Measurements from ENCODE around the gene OTX2.

The OTX2 gene

DNA sequence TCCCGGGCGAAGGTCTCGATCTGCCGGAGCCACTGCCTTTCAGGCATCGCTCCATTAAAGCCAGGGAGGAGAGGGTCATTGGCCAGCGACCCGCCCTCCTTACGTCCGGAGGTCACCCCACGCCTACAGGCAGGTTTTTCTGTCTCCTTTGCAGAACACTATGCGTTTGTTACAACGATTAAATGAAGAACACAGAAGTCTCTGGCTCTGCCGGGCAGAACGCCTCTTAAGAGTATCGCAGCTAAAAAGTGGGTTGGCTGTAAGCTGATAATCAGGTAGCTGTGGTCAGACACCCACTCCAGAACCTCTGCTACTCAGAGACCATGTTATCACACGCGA, 15.0 kb downstream of the OTX2 start:
- peaks cover 64 to 71% of the 10 kb centered on the region in 2 donors for H3K27me3 Mint-ChIP-seq
- H3K36me3 Mint-ChIP-seq = no peaks in the 10 kb centered on the region
- H3K4me1 Mint-ChIP-seq = peaks cover 4 to 5% of the 10 kb centered on the region in 2 donors
- ATAC-seq (replicated peaks) = no peak
- no peak overlapping the region for H3K4me3 Mint-ChIP-seq
- DNase-seq = no peak
- H3K27ac Mint-ChIP-seq = no peak overlapping the region
- no peaks in the 10 kb centered on the region for H3K9me3 Mint-ChIP-seq

DNA sequence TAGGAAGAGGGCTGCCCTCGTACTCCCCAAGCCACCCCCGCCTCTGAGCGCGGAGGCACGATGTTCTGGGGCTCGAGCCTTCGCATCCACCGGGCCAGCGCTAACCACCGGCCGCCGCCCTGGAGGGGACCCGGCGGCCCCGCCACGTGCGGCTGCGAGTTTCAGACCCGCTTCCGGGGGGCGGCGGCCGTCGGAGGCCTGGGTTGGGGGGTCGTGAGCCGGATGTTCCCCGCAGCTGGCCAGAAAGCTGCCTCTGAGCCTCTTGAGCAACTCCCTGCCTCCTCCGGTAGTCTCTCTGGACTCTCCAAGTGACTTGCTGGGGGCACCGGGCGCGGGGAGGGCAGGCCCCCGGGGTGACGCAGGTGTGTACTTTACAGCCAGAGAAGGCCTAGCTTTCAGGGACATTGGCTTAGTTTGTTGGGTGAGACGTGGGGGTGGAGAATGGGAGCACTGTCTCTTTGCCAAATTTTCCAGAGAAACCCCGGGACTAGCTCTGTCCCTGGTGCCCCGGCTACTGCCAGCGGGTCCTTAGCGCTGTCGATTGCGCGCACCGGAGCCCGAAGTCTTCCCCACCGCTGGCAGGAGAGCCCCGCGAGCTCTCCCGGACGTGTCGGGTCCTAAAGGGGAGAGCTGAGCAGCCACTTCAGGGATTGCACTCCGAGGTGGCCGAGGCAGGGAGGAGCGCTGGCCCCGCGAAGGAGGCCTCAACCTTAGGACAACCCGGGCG, 15.6 kb downstream of the OTX2 start:
- ATAC-seq (replicated peaks) (no peak), DNase-seq (no peak)
- peaks cover 66 to 75% of the 10 kb centered on the region in 2 donors for H3K27me3 Mint-ChIP-seq
- H3K27ac Mint-ChIP-seq = no peak overlapping the region
- H3K4me3 Mint-ChIP-seq = peak overlapping the region in 1 of 2 donors; percentile 32
- H3K36me3 Mint-ChIP-seq = no peaks in the 10 kb centered on the region
- no peaks in the 10 kb centered on the region for H3K9me3 Mint-ChIP-seq
- H3K4me1 Mint-ChIP-seq = peaks cover 4 to 5% of the 10 kb centered on the region in 2 donors

DNA sequence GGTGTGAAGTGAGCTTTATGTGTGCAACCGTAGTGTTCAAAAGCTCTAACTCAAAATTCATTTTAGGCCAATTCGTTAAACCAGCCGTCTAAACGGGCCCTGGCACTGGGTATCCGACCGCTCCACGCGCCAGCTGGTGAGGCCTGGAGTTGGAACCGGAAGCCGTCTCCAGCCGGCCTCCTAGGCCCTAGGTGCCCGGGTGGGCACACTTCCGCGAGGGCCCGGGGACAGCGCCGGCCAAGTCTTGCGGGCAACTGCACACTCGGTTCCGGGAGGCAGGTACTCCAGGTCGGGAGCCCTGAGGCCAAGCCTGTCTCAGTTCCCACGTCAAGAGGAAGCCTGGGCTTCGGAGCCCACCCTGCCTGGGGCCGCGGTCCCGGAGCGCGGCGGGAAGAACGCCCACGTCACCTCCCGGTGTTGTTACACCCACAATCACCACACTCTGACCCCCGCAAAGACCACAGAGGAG, 16.2 kb downstream of the OTX2 start:
- Mint-ChIP-seq H3K4me1 (peaks cover 4 to 5% of the 10 kb centered on the region in 2 donors), H3K36me3 (no peaks in the 10 kb centered on the region), H3K27me3 (peaks cover 61 to 69% of the 10 kb centered on the region in 2 donors), H3K4me3 (no peak overlapping the region), H3K9me3 (no peaks in the 10 kb centered on the region), H3K27ac (no peak overlapping the region)
- ATAC-seq (replicated peaks) (no peak), DNase-seq (no peak)

DNA sequence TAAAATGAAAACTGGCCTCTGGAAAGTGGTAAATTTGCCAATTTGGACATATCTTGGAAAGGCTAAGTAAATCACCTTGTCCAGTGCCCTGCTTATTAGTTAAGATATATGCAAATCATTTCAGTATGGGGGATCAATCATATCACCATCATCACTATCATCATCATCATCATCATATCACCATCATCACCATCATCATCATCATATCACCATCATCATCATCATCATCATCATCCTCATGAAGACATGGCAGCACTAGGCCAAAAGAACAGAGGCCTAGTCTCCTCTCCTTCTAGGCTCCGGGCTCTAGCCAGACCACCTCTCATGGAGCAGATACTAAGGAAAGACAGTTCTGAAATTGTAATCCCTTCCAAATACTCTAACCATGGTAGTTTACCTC, 20.3 kb downstream of the OTX2 start:
- H3K4me1 Mint-ChIP-seq = no peaks in the 10 kb centered on the region
- peaks cover 34 to 40% of the 10 kb centered on the region in 2 donors for H3K27me3 Mint-ChIP-seq

DNA sequence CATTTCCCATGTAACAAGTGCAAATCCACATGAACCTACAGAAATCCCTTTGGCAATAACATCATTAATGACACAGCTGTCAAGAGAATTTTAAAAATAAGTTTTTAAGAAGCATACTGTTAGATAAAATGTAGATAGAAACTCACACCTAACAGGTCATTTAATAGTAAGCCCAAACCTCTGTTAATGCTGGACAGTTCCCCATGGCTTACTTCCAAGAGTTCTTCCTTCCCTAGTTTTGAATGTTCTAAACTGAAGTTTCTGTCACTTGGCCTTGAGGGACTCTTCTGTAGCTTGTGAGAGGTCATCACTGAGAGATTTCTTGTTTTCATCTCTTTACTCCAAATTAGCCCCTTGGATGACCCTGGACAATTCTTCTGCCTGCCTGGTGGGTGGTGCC, 22.7 kb downstream of the OTX2 start:
- no peaks in the 10 kb centered on the region for H3K9me3 Mint-ChIP-seq
- DNase-seq (no peak), ATAC-seq (replicated peaks) (no peak)
- H3K27ac Mint-ChIP-seq = no peak overlapping the region
- H3K36me3 Mint-ChIP-seq = no peaks in the 10 kb centered on the region
- no peaks in the 10 kb centered on the region for H3K4me1 Mint-ChIP-seq
- no peak overlapping the region for H3K4me3 Mint-ChIP-seq
- H3K27me3 Mint-ChIP-seq = peaks cover 19 to 21% of the 10 kb centered on the region in 2 donors

More for the DNA sequence above, 20.3 kb downstream of the OTX2 start:
- no peak for DNase-seq
- H3K4me3 Mint-ChIP-seq = no peak overlapping the region
- no peak overlapping the region for H3K27ac Mint-ChIP-seq
- H3K9me3 Mint-ChIP-seq = no peaks in the 10 kb centered on the region
- no peaks in the 10 kb centered on the region for H3K36me3 Mint-ChIP-seq
- no peak for ATAC-seq (replicated peaks)

DNA sequence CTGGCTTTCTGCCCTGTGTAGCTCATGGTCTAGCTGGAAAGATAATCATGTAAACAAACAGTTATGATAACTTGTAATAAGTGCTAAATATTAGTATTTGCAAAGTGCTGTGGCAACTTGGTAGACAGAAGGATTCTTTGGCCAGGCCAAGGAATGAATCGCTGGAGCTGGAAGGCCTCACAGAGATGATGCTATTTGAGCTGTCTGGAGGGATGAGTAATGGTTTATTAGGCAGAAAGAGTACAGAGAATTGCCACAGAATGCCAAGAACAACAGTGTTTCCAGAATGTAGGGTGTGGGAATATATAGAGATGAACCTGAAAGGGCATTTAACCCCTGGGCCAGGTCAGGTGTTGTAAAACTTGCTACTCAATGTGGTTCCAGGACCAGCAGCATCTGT, 27.6 kb downstream of the OTX2 start:
- no peak overlapping the region for H3K4me3 Mint-ChIP-seq
- DNase-seq (no peak), ATAC-seq (replicated peaks) (no peak)
- H3K27me3 Mint-ChIP-seq = peaks cover 6 to 11% of the 10 kb centered on the region in 2 donors
- H3K36me3 Mint-ChIP-seq = no peaks in the 10 kb centered on the region
- H3K4me1 Mint-ChIP-seq = no peaks in the 10 kb centered on the region
- no peaks in the 10 kb centered on the region for H3K9me3 Mint-ChIP-seq
- no peak overlapping the region for H3K27ac Mint-ChIP-seq

DNA sequence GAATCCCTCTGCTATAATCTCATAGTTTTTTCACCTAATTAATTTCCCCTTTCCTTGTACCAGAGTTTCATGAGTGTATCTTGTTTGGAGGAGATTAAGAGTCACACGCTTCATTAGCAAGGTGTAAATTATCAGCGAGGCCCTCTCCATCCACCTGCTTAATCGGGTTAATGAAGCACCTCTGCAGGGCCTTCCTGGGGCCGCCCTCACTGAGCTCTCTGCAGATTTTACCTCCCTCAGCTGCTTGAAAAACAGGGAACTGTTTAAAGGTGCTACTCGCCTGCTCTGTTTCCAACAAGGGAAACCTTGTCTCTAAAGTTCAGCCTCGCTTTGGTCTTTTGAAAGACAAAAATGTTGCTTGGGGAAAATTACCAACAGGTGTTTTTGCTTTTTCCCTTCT, 35.8 kb downstream of the OTX2 start:
- Mint-ChIP-seq H3K9me3 (no peaks in the 10 kb centered on the region), H3K36me3 (no peaks in the 10 kb centered on the region), H3K27ac (no peak overlapping the region), H3K4me3 (no peak overlapping the region), H3K4me1 (no peaks in the 10 kb centered on the region), H3K27me3 (no peaks in the 10 kb centered on the region)
- ATAC-seq (replicated peaks) (no peak), DNase-seq (no peak)

DNA sequence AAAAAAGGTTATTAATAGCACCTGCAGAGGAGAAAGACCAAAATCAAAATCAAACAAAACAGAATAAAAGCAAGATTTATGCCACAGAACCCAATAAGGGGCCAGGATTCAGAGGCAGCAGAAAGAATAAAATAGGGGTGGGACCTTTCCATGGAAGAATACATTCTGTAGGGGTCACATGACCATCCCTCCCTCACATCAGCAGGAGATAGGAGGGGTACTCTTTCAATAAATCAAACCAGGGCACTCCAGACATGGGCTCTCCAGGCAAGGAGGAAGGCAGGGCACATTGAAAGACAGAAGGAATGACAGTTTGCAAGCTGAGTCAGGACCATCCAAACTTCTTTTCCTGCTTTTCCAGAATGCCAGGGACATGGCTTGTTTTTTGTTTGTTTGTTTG, 39.8 kb downstream of the OTX2 start:
- Mint-ChIP-seq H3K27me3 (no peaks in the 10 kb centered on the region), H3K36me3 (no peaks in the 10 kb centered on the region), H3K27ac (no peak overlapping the region), H3K9me3 (no peaks in the 10 kb centered on the region), H3K4me3 (no peak overlapping the region), H3K4me1 (no peaks in the 10 kb centered on the region)
- no peak for DNase-seq
- no peak for ATAC-seq (replicated peaks)

DNA sequence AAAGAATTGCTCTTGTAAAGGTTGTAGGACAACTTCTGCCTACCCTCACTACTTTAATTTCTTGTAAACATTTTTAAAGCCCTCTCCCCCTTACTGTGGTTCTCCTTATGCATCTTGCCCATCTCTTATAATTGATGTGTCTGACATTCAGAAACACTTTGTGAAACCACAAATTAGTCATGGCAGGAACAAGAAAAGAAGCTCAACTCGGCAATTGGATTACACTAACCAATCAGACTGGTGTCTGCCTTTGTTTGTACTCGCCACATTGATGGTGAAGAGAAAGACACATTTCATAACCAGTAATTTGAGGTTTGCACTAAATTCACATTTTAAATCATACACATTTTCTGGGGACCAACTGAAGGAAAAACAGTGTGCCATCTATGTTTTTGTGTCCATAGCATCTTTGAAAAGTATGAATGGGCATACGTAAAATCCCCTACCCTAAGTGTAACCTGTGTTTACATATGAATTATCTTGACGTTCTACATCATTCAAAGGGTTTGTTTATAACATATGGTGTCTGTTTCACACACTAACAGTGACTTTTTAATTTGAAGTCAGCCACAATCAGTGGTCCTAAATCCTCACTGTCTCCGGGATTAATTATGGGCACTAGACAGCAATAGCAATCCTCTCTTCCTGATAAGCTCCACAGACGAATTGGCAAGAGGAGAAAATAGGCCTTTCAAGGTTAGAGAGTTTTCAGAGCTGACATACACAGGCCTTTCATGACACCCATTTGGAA, 49.9 kb downstream of the OTX2 start:
- DNase-seq = no peak
- Mint-ChIP-seq H3K27me3 (peaks cover 3 to 9% of the 10 kb centered on the region in 2 donors), H3K4me3 (no peak overlapping the region), H3K9me3 (no peaks in the 10 kb centered on the region), H3K27ac (no peak overlapping the region), H3K36me3 (no peaks in the 10 kb centered on the region), H3K4me1 (no peaks in the 10 kb centered on the region)
- no peak for ATAC-seq (replicated peaks)

DNA sequence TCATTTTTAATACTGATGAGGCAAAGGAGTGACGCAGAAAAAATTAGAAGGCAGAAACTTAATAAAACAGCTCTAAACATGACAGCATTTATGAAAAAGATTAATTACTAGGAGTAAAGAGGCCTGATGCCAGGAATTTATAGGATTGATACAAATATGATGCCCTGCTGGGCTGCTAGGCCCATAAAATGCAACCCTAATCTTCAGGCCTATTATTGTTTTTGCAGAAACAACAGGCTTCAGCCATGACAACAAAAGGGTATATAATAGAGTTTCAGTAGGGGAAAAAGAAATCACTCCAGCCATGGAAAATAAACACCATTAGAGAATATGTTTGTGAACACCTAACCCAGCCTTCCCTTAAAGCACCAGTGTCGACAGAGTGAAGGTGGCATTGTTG, 50.6 kb downstream of the OTX2 start:
- Mint-ChIP-seq H3K36me3 (no peaks in the 10 kb centered on the region), H3K27ac (no peak overlapping the region), H3K27me3 (peaks cover 3 to 9% of the 10 kb centered on the region in 2 donors), H3K9me3 (no peaks in the 10 kb centered on the region), H3K4me3 (no peak overlapping the region), H3K4me1 (no peaks in the 10 kb centered on the region)
- ATAC-seq (replicated peaks) = no peak
- no peak for DNase-seq

DNA sequence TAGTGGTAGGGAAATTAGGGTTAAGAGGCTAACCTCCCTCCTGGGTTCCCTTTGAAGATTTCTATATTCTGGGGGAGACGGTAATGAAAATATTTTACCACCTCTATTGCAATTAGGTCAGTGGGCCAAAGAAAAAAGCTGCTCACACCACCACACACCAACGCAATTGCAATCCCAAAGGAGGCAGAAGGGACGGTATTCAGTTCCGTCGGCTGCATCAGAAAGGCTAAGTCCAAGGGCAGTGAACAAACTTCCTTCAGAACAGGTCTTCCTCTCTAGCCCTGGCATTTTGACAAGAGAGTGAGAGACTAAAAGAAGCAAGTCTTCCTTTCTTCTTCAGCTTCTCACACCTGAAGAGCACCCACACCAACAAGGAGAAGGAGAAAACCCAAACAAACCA, 51.2 kb downstream of the OTX2 start:
- Mint-ChIP-seq H3K27ac (no peak overlapping the region), H3K27me3 (peaks cover 3 to 9% of the 10 kb centered on the region in 2 donors), H3K36me3 (no peaks in the 10 kb centered on the region), H3K4me3 (no peak overlapping the region), H3K4me1 (no peaks in the 10 kb centered on the region), H3K9me3 (no peaks in the 10 kb centered on the region)
- ATAC-seq (replicated peaks) = no peak
- DNase-seq = no peak

DNA sequence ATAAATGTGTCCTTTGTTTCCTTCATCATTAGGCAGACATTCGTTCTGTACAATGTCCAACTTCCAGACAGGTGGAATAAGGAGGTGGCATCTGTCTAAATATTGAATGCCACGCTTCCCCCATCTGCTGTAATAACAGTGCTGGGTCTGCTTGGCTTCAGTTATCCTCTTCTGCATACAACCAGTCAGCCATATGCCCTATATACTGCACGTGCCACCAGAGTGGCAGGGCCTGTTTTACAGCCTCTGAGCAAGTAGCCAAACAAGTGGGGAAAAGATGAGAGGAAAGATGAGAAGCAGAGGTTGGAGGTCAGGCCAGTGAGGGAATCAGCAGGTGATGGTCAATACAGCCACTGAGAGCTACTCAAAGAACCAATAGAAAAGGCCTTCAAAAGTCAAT, 55.4 kb downstream of the OTX2 start:
- no peaks in the 10 kb centered on the region for H3K4me1 Mint-ChIP-seq
- H3K36me3 Mint-ChIP-seq = no peaks in the 10 kb centered on the region
- DNase-seq (no peak), ATAC-seq (replicated peaks) (no peak)
- no peaks in the 10 kb centered on the region for H3K9me3 Mint-ChIP-seq
- peaks cover 4 to 14% of the 10 kb centered on the region in 2 donors for H3K27me3 Mint-ChIP-seq
- no peak overlapping the region for H3K27ac Mint-ChIP-seq
- no peak overlapping the region for H3K4me3 Mint-ChIP-seq

DNA sequence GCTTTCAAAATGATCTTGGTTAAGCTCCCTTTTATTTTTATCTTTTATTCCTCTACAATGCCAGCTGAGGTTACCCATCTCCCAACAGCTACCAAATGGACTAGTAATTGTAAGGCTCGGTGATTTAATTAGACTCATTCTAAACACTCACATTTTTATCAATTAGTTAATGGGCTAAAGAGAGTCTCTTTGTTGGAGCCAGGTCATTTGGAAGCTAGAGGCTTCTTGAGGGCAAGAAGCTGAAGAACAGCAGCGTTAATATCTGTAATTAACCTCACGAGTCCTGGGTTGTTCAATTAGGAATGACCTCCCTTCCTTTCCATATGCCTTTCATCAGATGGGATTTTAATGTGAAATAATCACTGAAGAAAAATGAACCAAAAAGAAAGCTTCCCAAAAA, 56.9 kb downstream of the OTX2 start:
- no peak overlapping the region for H3K4me3 Mint-ChIP-seq
- no peaks in the 10 kb centered on the region for H3K9me3 Mint-ChIP-seq
- ATAC-seq (replicated peaks) (no peak), DNase-seq (no peak)
- H3K27ac Mint-ChIP-seq = no peak overlapping the region
- H3K27me3 Mint-ChIP-seq = peaks cover 11 to 14% of the 10 kb centered on the region in 2 donors
- H3K4me1 Mint-ChIP-seq = no peaks in the 10 kb centered on the region
- no peaks in the 10 kb centered on the region for H3K36me3 Mint-ChIP-seq

DNA sequence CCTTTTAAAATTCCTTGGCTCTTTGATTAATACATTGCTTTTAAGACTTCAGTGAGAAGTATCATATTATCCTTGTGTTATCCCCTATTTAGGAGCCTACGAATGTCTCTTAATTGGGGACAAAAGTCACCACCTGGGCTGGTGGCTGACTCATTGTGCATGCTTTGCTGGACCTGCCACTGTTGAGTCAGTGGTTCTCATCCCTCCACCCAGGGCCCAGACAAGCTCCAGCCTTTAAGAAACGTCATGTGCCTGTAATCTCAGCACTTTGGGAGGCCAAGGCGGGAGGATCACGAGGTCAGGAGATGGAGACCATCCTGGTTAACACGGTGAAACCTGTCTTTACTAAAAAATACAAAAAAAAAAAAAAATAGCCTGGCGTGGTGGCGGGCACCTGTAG, 57.9 kb downstream of the OTX2 start:
- Mint-ChIP-seq H3K27me3 (peaks cover 14 to 15% of the 10 kb centered on the region in 2 donors), H3K4me3 (no peak overlapping the region), H3K4me1 (no peaks in the 10 kb centered on the region), H3K27ac (no peak overlapping the region), H3K9me3 (no peaks in the 10 kb centered on the region), H3K36me3 (no peaks in the 10 kb centered on the region)
- ATAC-seq (replicated peaks) (no peak), DNase-seq (no peak)

DNA sequence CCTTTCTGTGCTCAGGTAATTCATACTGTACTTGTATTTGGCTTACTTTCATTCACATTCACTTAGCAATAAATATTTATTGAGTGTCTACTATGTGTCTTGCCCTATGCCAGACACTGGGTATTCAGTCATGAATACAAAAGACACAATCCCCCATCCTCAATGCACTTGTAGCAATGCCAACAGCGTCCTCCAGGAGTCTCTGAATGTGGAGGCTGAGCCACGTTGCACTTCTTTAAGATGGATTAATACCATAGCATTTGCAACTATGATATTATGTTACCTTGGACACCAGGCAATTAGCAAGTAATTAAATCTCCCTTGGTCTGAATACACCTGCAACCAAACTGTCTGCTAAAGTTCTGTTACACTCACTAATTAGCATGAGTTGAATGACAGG, 58.8 kb downstream of the OTX2 start:
- no peak overlapping the region for H3K4me3 Mint-ChIP-seq
- ATAC-seq (replicated peaks) = no peak
- H3K36me3 Mint-ChIP-seq = no peaks in the 10 kb centered on the region
- no peaks in the 10 kb centered on the region for H3K9me3 Mint-ChIP-seq
- no peak for DNase-seq
- H3K27ac Mint-ChIP-seq = no peak overlapping the region
- no peaks in the 10 kb centered on the region for H3K4me1 Mint-ChIP-seq
- H3K27me3 Mint-ChIP-seq = peaks cover 14 to 16% of the 10 kb centered on the region in 2 donors

Data from stimulated activated naive B cell treated with anti-CD40 and anti-IgM and Interleukin-4, amounts not matched to agents 10 μg/mL and 1 μg/mL and 100 μg/mL, for 72 hours (primary cell).